ENCODE data around the gene COL16A1.

GRCh38 chr1:31733389-31734219, 29.8 kb upstream of the COL16A1 start:
- TF ChIP-seq POLR2A (IDR thresholded peaks at IDR 0.05; ENCODE audit: insufficient read depth in 1 of 2, low read depth in 2 of 2, low read length in 2 of 2): no peak
- no peak for TF ChIP-seq POLR2AphosphoS5 (IDR thresholded peaks at IDR 0.05; ENCODE audit: low read depth, low read length)
